GM21529 (cell line): ENCODE measurements around the gene IFI44.

Experiments used
- ATAC-seq: cut with Tn5 transposase; IDR thresholded peaks from one replicate; pipeline ENCODE4 v1.9.1; 2021; ENCODE audit not compliant: unreplicated experiment

IFI44 gene

GRCh38 chr1:78699813-78700212 is 50.2 kb downstream of the IFI44 start:
- ATAC-seq: no peak

- no peak for ATAC-seq
Measured at GRCh38 chr1:78702426-78702825, 52.8 kb downstream of the IFI44 start.

GRCh38 chr1:78703806-78704205 is 54.2 kb downstream of the IFI44 start:
- ATAC-seq: no peak

- no peak for ATAC-seq
Measured at GRCh38 chr1:78712467-78713051, 62.9 kb downstream of the IFI44 start.

- no peak for ATAC-seq
Measured at GRCh38 chr1:78713297-78713696, 63.7 kb downstream of the IFI44 start.
